Cardiac muscle cell (in vitro differentiated cells and primary cell): ENCODE results near the gene CIBAR2. TPM values are rescaled to one million over a fixed set of nuclear protein-coding genes. Genes with fewer than 3 reads are reported as not detected.

Source experiments
- DNase-seq, 2 donors: peaks; one replicate each; pipeline versions ENCODE4 v3.0.0 to v3.0.0-alpha.2; 2010 to 2017; ENCODE audit warnings: low read depth in 1 of 2, low spot score in 1 of 2
- H3K27ac ChIP-seq: fragments of 200-600 bp; sonication (generic); 2 replicates; pipeline ENCODE4 v1.5.1; 2016
- H3K27me3 ChIP-seq: fragments of 200-600 bp; sonication (generic); 2 replicates; pipeline ENCODE4 v1.6.0; 2016; ENCODE audit warnings: control low read depth
- H3K36me3 ChIP-seq: fragments of 200-600 bp; sonication (generic); 2 replicates; pipeline ENCODE4 v1.5.1; 2016; ENCODE audit warnings: control low read depth
- H3K4me1 ChIP-seq: fragments of 200-600 bp; sonication (generic); 2 replicates; pipeline ENCODE4 v1.8.1; 2017; ENCODE audit warnings: low read depth, mild to moderate bottlenecking, mixed run types
- H3K4me3 ChIP-seq: fragments of 200-600 bp; sonication (generic); 2 replicates; pipeline ENCODE4 v1.5.1; 2016; ENCODE audit warnings: mild to moderate bottlenecking
- H3K9me3 ChIP-seq: fragments of 200-600 bp; sonication (generic); 2 replicates; pipeline ENCODE4 v1.5.1; 2017; ENCODE audit warnings: low read depth, mild to moderate bottlenecking, control low read depth
- CTCF ChIP-seq: IDR thresholded peaks from 2 replicates; pipeline ENCODE4 v1.5.1; 2012; ENCODE audit warnings: low read depth, mild to moderate bottlenecking, low read length
- polyA plus RNA-seq: library from polyadenylated mRNA; unstranded; fragments of >200 nt; fragmentation: Nextera tagmentation; extraction: Ambion mirVana; gene quantifications from 2 replicates; pipeline ENCODE4 v1.2.1, GENCODE V29; 2016
- total RNA-seq: library from RNA; depleted of rRNA; stranded (reverse); fragments of >200 nt; gene quantifications from 2 replicates; pipeline ENCODE4 v1.2.3, GENCODE V29; 2016

Gene CIBAR2
- total and polyA plus RNA-seq, 2 experiments from 2014 or later: not detected

DNA sequence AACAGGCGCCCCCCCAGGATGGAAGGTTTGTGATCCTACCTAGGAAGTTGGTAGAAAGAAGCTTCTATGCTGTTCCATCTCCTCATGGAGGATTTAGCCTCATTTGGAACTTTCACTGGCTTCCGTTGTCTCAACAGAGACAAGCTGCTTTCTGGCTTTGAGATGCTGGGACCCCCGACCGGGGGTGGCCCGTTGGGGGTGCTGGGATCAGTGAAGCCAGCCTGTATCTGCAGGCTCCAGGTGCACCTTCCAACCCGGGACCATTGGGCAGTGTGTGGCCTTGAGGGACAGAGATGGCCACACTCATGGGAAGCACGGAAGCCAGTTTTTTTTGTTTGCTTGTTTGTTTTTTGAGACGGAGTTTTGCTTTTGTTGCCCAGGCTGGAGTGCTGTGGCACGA, 15.4 kb downstream of the CIBAR2 start:
- no peak overlapping the region for H3K4me3 ChIP-seq
- H3K27me3 ChIP-seq: no peaks in the 10 kb centered on the region
- no peak for DNase-seq
- TF ChIP-seq CTCF: no peak
- H3K4me1 ChIP-seq: peaks cover 3% of the 10 kb centered on the region
- no peaks in the 10 kb centered on the region for H3K9me3 ChIP-seq
- no peaks in the 10 kb centered on the region for H3K36me3 ChIP-seq
- H3K27ac ChIP-seq: no peak overlapping the region

GRCh38 chr16:85094812-85095211, 17.5 kb downstream of the CIBAR2 start:
- Histone ChIP-seq H3K4me3 (no peak overlapping the region), H3K4me1 (peaks cover 22% of the 10 kb centered on the region), H3K9me3 (no peaks in the 10 kb centered on the region), H3K36me3 (no peaks in the 10 kb centered on the region), H3K27me3 (no peaks in the 10 kb centered on the region), H3K27ac (no peak overlapping the region)
- no peak for DNase-seq
- TF ChIP-seq CTCF: no peak

DNA sequence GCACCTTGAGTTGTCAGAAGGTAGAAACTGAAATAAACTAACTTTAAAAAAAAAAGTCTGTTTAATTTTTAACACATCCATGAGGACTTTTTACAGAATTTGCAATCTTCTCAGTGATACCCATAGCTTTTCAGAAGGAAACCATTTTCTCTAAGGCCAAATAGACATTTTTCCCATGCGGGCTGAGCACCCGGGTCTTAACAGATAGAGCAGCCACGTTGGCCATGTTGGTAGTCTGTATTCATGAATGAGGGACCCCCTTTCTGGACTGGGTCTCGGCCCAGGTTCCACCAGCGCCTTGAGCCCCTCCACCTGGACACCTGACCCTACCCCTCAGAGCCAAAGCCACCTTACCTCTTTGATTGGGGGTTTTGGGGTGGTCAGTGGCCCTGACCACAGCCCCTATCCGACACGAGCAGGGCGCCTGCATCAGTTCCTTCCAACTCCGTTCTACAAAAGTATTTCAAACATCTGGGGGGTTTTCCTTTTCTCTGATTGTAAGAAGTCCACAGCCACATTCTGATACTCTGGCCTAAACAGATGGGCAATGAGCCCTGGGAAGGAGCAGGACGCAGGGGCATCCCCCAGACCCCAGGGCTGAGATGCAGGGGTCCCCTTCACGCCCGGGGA, 18.0 kb downstream of the CIBAR2 start:
- H3K4me1 ChIP-seq: peaks cover 27% of the 10 kb centered on the region
- no peak for TF ChIP-seq CTCF
- H3K9me3 ChIP-seq: no peaks in the 10 kb centered on the region

DNA sequence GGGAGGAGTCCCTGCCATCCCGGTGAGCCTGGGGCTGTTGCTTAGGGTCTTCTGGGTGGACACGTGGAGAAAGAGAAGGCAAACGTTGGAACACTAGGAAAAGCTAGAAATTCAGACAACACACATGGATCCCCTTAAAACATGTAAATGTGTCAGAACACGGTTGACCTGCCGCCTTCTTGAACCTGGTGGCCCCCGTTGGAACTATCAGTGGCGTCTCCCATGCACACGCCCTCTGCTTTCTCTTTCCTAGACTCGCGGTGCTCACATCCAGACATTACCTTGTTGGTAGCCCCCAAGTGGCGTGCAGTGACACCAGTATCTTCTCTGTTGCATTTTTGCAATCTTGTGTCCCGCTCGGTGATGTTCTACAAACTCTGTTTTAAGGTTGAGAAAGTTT, 18.6 kb downstream of the CIBAR2 start:
- no peak for DNase-seq

More for the DNA sequence above, 18.0 kb downstream of the CIBAR2 start:
- DNase-seq: no peak
- Histone ChIP-seq H3K27me3 (no peaks in the 10 kb centered on the region), H3K27ac (no peak overlapping the region), H3K4me3 (no peak overlapping the region), H3K36me3 (no peaks in the 10 kb centered on the region)

DNA sequence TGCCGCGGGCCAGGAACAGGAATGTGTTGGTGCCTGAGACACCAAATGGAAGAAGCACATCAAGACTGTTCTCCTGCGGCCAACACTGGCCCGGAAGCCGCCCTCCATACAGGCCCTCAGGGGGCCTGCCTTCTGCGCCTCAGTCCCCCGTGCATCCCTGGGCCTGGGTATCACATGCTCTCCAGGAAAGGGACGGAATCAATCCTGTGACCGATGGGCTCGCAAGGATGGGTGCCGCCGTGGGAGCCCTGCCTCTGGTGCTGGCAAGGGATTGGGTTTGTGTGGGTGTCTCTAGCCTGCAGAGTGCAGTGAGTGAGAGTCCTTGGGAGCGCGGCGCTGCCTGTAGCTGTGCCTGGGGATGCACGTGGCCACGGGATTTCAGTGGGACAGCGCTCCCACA, 19.4 kb downstream of the CIBAR2 start:
- no peak for TF ChIP-seq CTCF
- no peaks in the 10 kb centered on the region for H3K27me3 ChIP-seq
- H3K4me3 ChIP-seq: no peak overlapping the region
- no peak for DNase-seq
- H3K9me3 ChIP-seq: no peaks in the 10 kb centered on the region
- no peaks in the 10 kb centered on the region for H3K36me3 ChIP-seq
- H3K4me1 ChIP-seq: peaks cover 27% of the 10 kb centered on the region
- peak overlapping the region; percentile 72 for H3K27ac ChIP-seq

More for the DNA sequence above, 18.6 kb downstream of the CIBAR2 start:
- Histone ChIP-seq H3K36me3 (no peaks in the 10 kb centered on the region), H3K9me3 (no peaks in the 10 kb centered on the region), H3K4me1 (peaks cover 27% of the 10 kb centered on the region), H3K27me3 (no peaks in the 10 kb centered on the region), H3K27ac (no peak overlapping the region), H3K4me3 (no peak overlapping the region)
- no peak for TF ChIP-seq CTCF
